ENCODE measurements around the gene LYPD8.

LYPD8 gene

DNA sequence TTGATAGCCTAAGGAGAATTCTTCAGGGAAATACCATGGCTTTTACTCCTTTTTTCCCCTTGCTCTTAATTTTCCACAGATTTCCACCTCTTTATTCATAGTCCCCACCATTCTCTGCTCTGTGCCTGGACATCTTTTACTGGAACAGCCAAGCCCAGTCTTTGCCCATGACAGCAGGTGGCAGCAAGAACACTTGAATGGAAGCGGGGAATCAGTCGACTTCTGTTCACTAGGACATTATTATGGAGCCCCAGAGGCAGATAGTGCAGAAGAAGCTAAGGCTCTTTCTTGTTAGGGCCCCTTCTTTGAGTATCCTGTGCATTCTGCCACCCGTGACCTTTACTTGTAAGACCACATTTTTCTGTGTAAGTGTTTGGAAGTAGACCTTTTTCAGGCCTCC is 59.3 kb downstream of the LYPD8 start:
- DNase-seq: no peak

GRCh38 chr1:248695451-248696132 is 60.0 kb downstream of the LYPD8 start:
- no peak for DNase-seq

DNA sequence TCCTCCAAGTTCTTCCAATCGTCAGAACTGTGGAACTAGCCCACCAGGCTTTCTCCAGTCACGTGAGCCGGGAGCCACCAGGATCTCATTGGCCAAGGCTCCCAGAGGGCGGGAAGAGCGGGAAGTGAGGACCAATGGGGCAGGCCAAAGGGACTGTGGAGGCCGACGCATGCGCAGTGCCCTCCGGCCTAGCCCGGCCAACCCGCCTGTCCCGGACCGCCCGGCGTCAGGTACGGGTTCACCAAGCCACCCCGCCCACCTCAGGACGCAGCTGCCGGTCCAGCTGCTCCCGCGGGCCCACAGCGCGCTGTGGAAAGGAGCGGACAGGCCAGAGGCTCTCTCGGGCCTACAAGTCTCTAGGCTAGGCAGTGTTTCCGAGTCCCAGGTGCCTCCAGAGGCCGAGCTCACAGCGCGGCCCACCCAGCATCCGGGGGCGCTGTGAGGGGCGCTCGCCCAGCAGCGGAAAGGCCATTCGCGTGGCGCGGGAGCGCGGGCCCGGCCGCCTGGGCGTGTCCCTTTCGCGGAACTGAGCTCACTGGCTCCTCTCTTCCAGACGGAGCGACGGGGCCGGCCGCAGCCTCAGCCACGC is 63.9 kb downstream of the LYPD8 start:
- DNase-seq: no peak
